SK-N-SH (cell line): ENCODE data around the gene FRMD1. TPM values are rescaled to one million over a fixed set of nuclear protein-coding genes. Genes with fewer than 3 reads are reported as not detected.
A peak's percentile ranks its signal among the peaks of the same experiment; 100 is the strongest.

Experiments used
- CTCF ChIA-PET: fragments of 300-600, 350-600 bp; formaldehyde crosslinking; extraction: SDS; loops from one replicate; lab custom pipeline; 2021; lab: Yijun Ruan, JAX
- POLR2A ChIA-PET: fragments of 350-600 bp; sonication (Branson Sonifier 250); formaldehyde crosslinking; extraction: SDS; loops from one replicate; lab custom pipeline; 2020; ENCODE audit warnings: antibody characterized with exemption, inconsistent platforms; lab: Yijun Ruan, JAX
- DNase-seq: peaks from one replicate; pipeline ENCODE4 v3.0.0; 2012
- H2AFZ ChIP-seq: fragments of 200-600 bp; sonication (generic); 2 replicates; pipeline ENCODE4 v1.8.1; 2016; ENCODE audit warnings: antibody characterized with exemption, mild to moderate bottlenecking, low read depth
- H3F3A ChIP-seq: fragments of 200-600 bp; sonication (generic); replicated peaks from 2 replicates; pipeline ENCODE3; 2016; ENCODE audit warnings: antibody characterized with exemption, mild to moderate bottlenecking; ENCODE audit not compliant: insufficient read depth
- H3K27ac ChIP-seq, 2 experiments: fragments of 200-500 bp in 1 of 2; fragments of 200-600 bp in 1 of 2; sonication (Bioruptor generic) in 1 of 2; sonication (generic), shearing (Covaris generic) in 1 of 2; 2 replicates each; pipeline versions ENCODE4 v1.5.1 to v1.6.1; 2014 to 2016; ENCODE audit warnings: low read depth in 2 of 2, inconsistent platforms in 1 of 2, low read length in 1 of 2, mild to moderate bottlenecking in 1 of 2, mixed read lengths in 1 of 2
- H3K27me3 ChIP-seq: fragments of 200-600 bp; sonication (generic), shearing (Covaris generic); 2 replicates; pipeline ENCODE4 v1.6.1; 2016; ENCODE audit warnings: mixed run types; ENCODE audit not compliant: insufficient read depth
- H3K36me3 ChIP-seq, 2 experiments: fragments of 200-500 bp in 1 of 2; fragments of 200-600 bp in 1 of 2; sonication (Bioruptor generic) in 1 of 2; sonication (generic) in 1 of 2; replicated peaks in 1 of 2; 2 replicates each; pipeline versions ENCODE3 to v1.5.1; 2014 to 2016; ENCODE audit warnings: low read length in 1 of 2, mild to moderate bottlenecking in 1 of 2; ENCODE audit not compliant: insufficient read depth in 2 of 2, control insufficient read depth in 1 of 2
- H3K4me1 ChIP-seq, 2 experiments: fragments of 200-500 bp in 1 of 2; fragments of 200-600 bp in 1 of 2; sonication (Bioruptor generic) in 1 of 2; sonication (generic), shearing (Covaris generic) in 1 of 2; 2 replicates each; pipeline versions ENCODE4 v1.5.1 to v1.6.1; 2014 to 2016; ENCODE audit warnings: low read depth in 1 of 2, low read length in 1 of 2, mixed run types in 1 of 2; ENCODE audit not compliant: insufficient read depth in 2 of 2, control insufficient read depth in 1 of 2
- H3K4me2 ChIP-seq: fragments of 200-600 bp; sonication (generic), shearing (Covaris generic); 2 replicates; pipeline ENCODE4 v1.6.1; 2017; ENCODE audit warnings: mixed run types
- H3K4me3 ChIP-seq, 2 experiments: fragments of 200-500 bp in 1 of 2; fragments of 200-600 bp in 1 of 2; sonication (Bioruptor generic) in 1 of 2; sonication (generic), shearing (Covaris generic) in 1 of 2; 2 replicates each; pipeline versions ENCODE4 v1.5.1 to v1.8.1; 2014 to 2016; ENCODE audit warnings: low read depth in 2 of 2, inconsistent platforms in 1 of 2, low read length in 1 of 2, mild to moderate bottlenecking in 1 of 2, mixed read lengths in 1 of 2, moderate library complexity in 1 of 2
- H3K79me2 ChIP-seq: fragments of 200-600 bp; sonication (generic); 2 replicates; pipeline ENCODE4 v1.8.1; 2017; ENCODE audit warnings: mild to moderate bottlenecking; ENCODE audit not compliant: insufficient read depth
- H3K9ac ChIP-seq: fragments of 200-600 bp; sonication (generic); 2 replicates; pipeline ENCODE4 v1.6.1; 2017; ENCODE audit warnings: mixed run types
- H3K9me2 ChIP-seq: fragments of 200-600 bp; sonication (generic); 2 replicates; pipeline ENCODE4 v1.6.1; 2017; ENCODE audit warnings: mixed run types
- H3K9me3 ChIP-seq: fragments of 200-600 bp; sonication (generic); 2 replicates; pipeline ENCODE4 v1.6.1; 2017; ENCODE audit warnings: mixed run types, mild to moderate bottlenecking, moderate library complexity
- H4K20me1 ChIP-seq: fragments of 200-600 bp; sonication (generic); 2 replicates; pipeline ENCODE4 v1.6.1; 2017; ENCODE audit warnings: mild to moderate bottlenecking, mixed run types; ENCODE audit not compliant: insufficient read depth
- CHD2 ChIP-seq: fragments of 150-350 bp; IDR thresholded peaks from 2 replicates; pipeline ENCODE4 v1.6.1; 2018; ENCODE audit warnings: low read length; ENCODE audit not compliant: partially characterized antibody
- ELF1 ChIP-seq: IDR thresholded peaks from 2 replicates; pipeline ENCODE4 v1.4.0; 2012
- EP300 ChIP-seq, 2 experiments: IDR thresholded peaks; 2 replicates each; pipeline versions ENCODE4 v1.4.0 to v1.6.1; 2012; ENCODE audit warnings: borderline replicate concordance in 1 of 2, low read depth in 1 of 2, low read length in 1 of 2
- EZH2phosphoT487 ChIP-seq: fragments of 200-600 bp; sonication (generic); IDR thresholded peaks from 2 replicates; pipeline ENCODE4 v1.6.1; 2017; ENCODE audit warnings: low read depth, mixed run types, mild to moderate bottlenecking, antibody characterized with exemption, moderate library complexity, borderline replicate concordance
- FOXJ3 ChIP-seq: sonication (generic); formaldehyde crosslinking; IDR thresholded peaks from 2 replicates; pipeline ENCODE4 v1.5.1; 2020; ENCODE audit warnings: mild to moderate bottlenecking, missing genetic modification reagents
- FOXM1 ChIP-seq: IDR thresholded peaks from 2 replicates; pipeline ENCODE4 v1.4.0; 2012; ENCODE audit warnings: low read depth, mild to moderate bottlenecking
- JUND ChIP-seq: IDR thresholded peaks from 2 replicates; pipeline ENCODE4 v1.4.0; 2012
- MXI1 ChIP-seq: IDR thresholded peaks from 2 replicates; pipeline ENCODE4 v1.6.1; 2012; ENCODE audit warnings: mild to moderate bottlenecking, low read depth, low read length, improper control_type of control experiment
- RAD21 ChIP-seq: IDR thresholded peaks from 2 replicates; pipeline ENCODE4 v1.6.1; 2012; ENCODE audit warnings: mild to moderate bottlenecking, low read length
- RCOR1 ChIP-seq: fragments of 150-350 bp; IDR thresholded peaks from 2 replicates; pipeline ENCODE4 v1.6.1; 2017; ENCODE audit warnings: antibody characterized with exemption, low read length
- TAF1 ChIP-seq: IDR thresholded peaks from 2 replicates; pipeline ENCODE4 v1.6.1; 2012; ENCODE audit warnings: low read depth, mild to moderate bottlenecking, low read length, moderate library complexity, borderline replicate concordance
- TCF12 ChIP-seq: IDR thresholded peaks from 2 replicates; pipeline ENCODE4 v1.4.0; 2012
- TEAD4 ChIP-seq: IDR thresholded peaks from 2 replicates; pipeline ENCODE4 v1.4.0; 2012; ENCODE audit warnings: mild to moderate bottlenecking, borderline replicate concordance; ENCODE audit not compliant: insufficient read depth
- YY1 ChIP-seq: IDR thresholded peaks from 2 replicates; pipeline ENCODE4 v1.4.0; 2012; ENCODE audit warnings: low read depth, mild to moderate bottlenecking
- WGBS: methylation state at CpG from one replicate; pipeline ENCODE4 v1.1.6; 2017; ENCODE audit warnings: low lambda C conversion rate; 5-methylcytosine and 5-hydroxymethylcytosine counted together
- polyA plus RNA-seq, 3 experiments: library from polyadenylated mRNA; depleted of rRNA; stranded (reverse); fragments of >200 nt; gene quantifications; 2 replicates each; pipeline ENCODE4 v1.2.3, GENCODE V29; 2012
- TF ChIP-seq, protein P1 (sequence below): IDR thresholded peaks from 2 replicates; pipeline ENCODE4 v1.4.0; 2012; ENCODE audit warnings: low read depth
- TF ChIP-seq, protein P2 (sequence below): fragments of 150-350 bp; IDR thresholded peaks from 2 replicates; pipeline ENCODE4 v1.6.1; 2016; ENCODE audit warnings: mild to moderate bottlenecking, low read depth, low read length
- TF ChIP-seq, protein P3 (sequence below): IDR thresholded peaks from 2 replicates; pipeline ENCODE4 v1.4.0; 2012; ENCODE audit warnings: low read depth, borderline replicate concordance
- TF ChIP-seq, protein P4 (sequence below): IDR thresholded peaks from 2 replicates; pipeline ENCODE4; 2012
- TF ChIP-seq, protein P5 (sequence below): IDR thresholded peaks from 2 replicates; pipeline ENCODE4 v1.6.1; 2012; ENCODE audit warnings: mild to moderate bottlenecking, low read depth, low read length, moderate library complexity
- TF ChIP-seq, protein P6 (sequence below): fragments of 150-350 bp; IDR thresholded peaks from 2 replicates; pipeline ENCODE4 v1.6.1; 2017; ENCODE audit warnings: antibody characterized with exemption, low read length, low read depth, borderline replicate concordance

FRMD1 gene
- polyA plus RNA-seq, 1 of the 3 experiments (the other 2 are of a cell fraction) = not detected

DNA sequence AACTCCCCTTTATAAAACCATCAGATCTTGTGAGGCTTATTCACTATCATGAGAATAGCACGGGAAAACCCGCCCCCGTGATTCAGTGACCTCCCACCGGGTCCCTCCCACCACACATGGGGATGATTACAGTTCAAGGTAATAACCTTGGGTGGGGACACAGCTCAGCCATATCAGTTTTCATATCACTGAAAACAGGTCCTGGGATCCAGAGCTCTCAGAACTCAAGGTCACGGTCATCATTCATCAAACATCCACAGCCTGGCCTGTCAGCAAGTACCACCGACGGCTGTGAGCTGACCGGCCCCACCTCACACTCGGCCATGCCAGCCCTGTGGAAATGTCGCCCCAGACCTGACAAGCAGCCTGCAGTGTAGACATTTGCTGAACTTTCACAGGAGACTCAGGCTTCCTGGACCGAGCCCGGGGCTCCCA is 14.1 kb upstream of the FRMD1 start:
- Histone ChIP-seq H4K20me1 (no peaks in the 10 kb centered on the region), H3K9ac (no peak overlapping the region), H3K79me2 (no peaks in the 10 kb centered on the region), H3F3A (no peaks in the 10 kb centered on the region), H3K9me3 (no peaks in the 10 kb centered on the region), H3K4me1 (peaks cover 0 to 23% of the 10 kb centered on the region in 2 experiments; a peak in 1 of 4 replicates), H3K9me2 (no peaks in the 10 kb centered on the region), H2AFZ (no peak overlapping the region), H3K4me3 (no peak overlapping the region), H3K27ac (no peak overlapping the region), H3K36me3 (no peaks in the 10 kb centered on the region), H3K4me2 (no peak overlapping the region), H3K27me3 (no peaks in the 10 kb centered on the region)
- ChIA-PET POLR2A (no interaction called here), CTCF (interaction anchor here (1.2 to 1.6 kb wide), 2 partner anchors 11 to 17 kb away, joined by 3 to 4 read pairs; no protein-coding TSS in a partner anchor)
- DNase-seq = peak; percentile 63
- WGBS = 48% methylated on average over 8 of the region's 12 CpGs
- 0 out of 4 replicates have a peak, but pooled peaks of 1 of the 2 experiments have one; percentile 18 for TF ChIP-seq EP300 (IDR thresholded peaks at IDR 0.05; ENCODE audit: borderline replicate concordance in 1 of 2, low read depth in 1 of 2, low read length in 1 of 2)
- TF ChIP-seq, protein P1, sequence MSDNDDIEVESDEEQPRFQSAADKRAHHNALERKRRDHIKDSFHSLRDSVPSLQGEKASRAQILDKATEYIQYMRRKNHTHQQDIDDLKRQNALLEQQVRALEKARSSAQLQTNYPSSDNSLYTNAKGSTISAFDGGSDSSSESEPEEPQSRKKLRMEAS = no peak

DNA sequence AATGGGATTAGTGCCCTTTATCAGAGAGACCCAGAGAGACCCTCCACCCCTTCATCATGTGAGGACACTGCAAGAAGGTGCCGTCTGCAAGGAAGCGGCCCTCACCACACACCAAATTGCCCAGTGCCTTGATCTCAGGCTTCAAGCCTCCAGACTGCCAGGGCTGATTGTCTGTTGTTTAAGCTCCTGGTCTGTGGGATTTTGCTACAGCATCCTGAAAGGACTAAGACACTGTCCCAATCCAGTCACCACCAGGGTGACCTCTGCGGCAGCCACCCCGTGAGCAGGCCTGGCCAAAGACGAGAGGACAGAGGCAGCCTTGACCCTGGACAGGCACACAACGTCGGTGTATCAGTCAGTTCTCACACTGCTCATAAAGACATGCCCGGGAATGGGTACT is 13.5 kb upstream of the FRMD1 start:
- Histone ChIP-seq H3F3A (no peaks in the 10 kb centered on the region), H2AFZ (no peak overlapping the region), H3K9me3 (no peaks in the 10 kb centered on the region), H3K4me2 (no peak overlapping the region), H3K27ac (no peak overlapping the region), H3K4me3 (no peak overlapping the region), H3K9me2 (no peaks in the 10 kb centered on the region), H3K4me1 (peaks cover 0 to 17% of the 10 kb centered on the region in 2 experiments; a peak in 1 of 4 replicates), H3K36me3 (no peaks in the 10 kb centered on the region), H4K20me1 (no peaks in the 10 kb centered on the region), H3K79me2 (no peaks in the 10 kb centered on the region), H3K27me3 (no peaks in the 10 kb centered on the region), H3K9ac (no peak overlapping the region)
- TF ChIP-seq, protein P2, sequence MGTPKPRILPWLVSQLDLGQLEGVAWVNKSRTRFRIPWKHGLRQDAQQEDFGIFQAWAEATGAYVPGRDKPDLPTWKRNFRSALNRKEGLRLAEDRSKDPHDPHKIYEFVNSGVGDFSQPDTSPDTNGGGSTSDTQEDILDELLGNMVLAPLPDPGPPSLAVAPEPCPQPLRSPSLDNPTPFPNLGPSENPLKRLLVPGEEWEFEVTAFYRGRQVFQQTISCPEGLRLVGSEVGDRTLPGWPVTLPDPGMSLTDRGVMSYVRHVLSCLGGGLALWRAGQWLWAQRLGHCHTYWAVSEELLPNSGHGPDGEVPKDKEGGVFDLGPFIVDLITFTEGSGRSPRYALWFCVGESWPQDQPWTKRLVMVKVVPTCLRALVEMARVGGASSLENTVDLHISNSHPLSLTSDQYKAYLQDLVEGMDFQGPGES = no peak
- no peak for TF ChIP-seq FOXM1
- TF ChIP-seq JUND = no peak
- TF ChIP-seq, protein P3, sequence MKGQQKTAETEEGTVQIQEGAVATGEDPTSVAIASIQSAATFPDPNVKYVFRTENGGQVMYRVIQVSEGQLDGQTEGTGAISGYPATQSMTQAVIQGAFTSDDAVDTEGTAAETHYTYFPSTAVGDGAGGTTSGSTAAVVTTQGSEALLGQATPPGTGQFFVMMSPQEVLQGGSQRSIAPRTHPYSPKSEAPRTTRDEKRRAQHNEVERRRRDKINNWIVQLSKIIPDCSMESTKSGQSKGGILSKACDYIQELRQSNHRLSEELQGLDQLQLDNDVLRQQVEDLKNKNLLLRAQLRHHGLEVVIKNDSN = no peak
- no peak for TF ChIP-seq TEAD4
- TF ChIP-seq EP300 (IDR thresholded peaks at IDR 0.05; ENCODE audit: borderline replicate concordance in 1 of 2, low read depth in 1 of 2, low read length in 1 of 2) = no peak
- TF ChIP-seq, protein P4, sequence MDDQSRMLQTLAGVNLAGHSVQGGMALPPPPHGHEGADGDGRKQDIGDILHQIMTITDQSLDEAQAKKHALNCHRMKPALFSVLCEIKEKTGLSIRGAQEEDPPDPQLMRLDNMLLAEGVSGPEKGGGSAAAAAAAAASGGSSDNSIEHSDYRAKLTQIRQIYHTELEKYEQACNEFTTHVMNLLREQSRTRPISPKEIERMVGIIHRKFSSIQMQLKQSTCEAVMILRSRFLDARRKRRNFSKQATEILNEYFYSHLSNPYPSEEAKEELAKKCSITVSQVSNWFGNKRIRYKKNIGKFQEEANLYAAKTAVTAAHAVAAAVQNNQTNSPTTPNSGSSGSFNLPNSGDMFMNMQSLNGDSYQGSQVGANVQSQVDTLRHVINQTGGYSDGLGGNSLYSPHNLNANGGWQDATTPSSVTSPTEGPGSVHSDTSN = no peak
- TF ChIP-seq EZH2phosphoT487 = no peak
- no peak for TF ChIP-seq RCOR1
- no peak for TF ChIP-seq YY1
- TF ChIP-seq TAF1 = no peak
- no peak for TF ChIP-seq TCF12
- TF ChIP-seq RAD21 = no peak
- no peak for TF ChIP-seq CHD2
- TF ChIP-seq ELF1 = no peak
- TF ChIP-seq MXI1 = no peak
- TF ChIP-seq, protein P5, sequence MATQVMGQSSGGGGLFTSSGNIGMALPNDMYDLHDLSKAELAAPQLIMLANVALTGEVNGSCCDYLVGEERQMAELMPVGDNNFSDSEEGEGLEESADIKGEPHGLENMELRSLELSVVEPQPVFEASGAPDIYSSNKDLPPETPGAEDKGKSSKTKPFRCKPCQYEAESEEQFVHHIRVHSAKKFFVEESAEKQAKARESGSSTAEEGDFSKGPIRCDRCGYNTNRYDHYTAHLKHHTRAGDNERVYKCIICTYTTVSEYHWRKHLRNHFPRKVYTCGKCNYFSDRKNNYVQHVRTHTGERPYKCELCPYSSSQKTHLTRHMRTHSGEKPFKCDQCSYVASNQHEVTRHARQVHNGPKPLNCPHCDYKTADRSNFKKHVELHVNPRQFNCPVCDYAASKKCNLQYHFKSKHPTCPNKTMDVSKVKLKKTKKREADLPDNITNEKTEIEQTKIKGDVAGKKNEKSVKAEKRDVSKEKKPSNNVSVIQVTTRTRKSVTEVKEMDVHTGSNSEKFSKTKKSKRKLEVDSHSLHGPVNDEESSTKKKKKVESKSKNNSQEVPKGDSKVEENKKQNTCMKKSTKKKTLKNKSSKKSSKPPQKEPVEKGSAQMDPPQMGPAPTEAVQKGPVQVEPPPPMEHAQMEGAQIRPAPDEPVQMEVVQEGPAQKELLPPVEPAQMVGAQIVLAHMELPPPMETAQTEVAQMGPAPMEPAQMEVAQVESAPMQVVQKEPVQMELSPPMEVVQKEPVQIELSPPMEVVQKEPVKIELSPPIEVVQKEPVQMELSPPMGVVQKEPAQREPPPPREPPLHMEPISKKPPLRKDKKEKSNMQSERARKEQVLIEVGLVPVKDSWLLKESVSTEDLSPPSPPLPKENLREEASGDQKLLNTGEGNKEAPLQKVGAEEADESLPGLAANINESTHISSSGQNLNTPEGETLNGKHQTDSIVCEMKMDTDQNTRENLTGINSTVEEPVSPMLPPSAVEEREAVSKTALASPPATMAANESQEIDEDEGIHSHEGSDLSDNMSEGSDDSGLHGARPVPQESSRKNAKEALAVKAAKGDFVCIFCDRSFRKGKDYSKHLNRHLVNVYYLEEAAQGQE = no peak
- no peak for TF ChIP-seq FOXJ3
- TF ChIP-seq, protein P6, sequence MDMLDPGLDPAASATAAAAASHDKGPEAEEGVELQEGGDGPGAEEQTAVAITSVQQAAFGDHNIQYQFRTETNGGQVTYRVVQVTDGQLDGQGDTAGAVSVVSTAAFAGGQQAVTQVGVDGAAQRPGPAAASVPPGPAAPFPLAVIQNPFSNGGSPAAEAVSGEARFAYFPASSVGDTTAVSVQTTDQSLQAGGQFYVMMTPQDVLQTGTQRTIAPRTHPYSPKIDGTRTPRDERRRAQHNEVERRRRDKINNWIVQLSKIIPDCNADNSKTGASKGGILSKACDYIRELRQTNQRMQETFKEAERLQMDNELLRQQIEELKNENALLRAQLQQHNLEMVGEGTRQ = no peak
- CTCF ChIA-PET = interaction anchor here (1.2 kb wide), 1 partner anchor 17 kb away, joined by 3 read pairs; no protein-coding TSS in a partner anchor
- no peak for DNase-seq
- POLR2A ChIA-PET = no interaction called here
- 47% methylated on average over 7 of the region's 8 CpGs for WGBS
